GM23338 (cell line): Measurements from ENCODE around the gene NCOA6. TPM values are rescaled to one million over a fixed set of nuclear protein-coding genes. Genes with fewer than 3 reads are reported as not detected.

Source experiments
- ATAC-seq: fragments of 200-7000 bp; cut with Tn5 transposase; 3 replicates; pipeline ENCODE4 v1.9.1; 2020
- DNase-seq: peaks from one replicate; pipeline ENCODE4 v3.0.0-alpha.2; 2015; ENCODE audit warnings: low spot score
- H2AFZ ChIP-seq: fragments of 200-600 bp; sonication (generic); 2 replicates; pipeline ENCODE4 v1.8.0; 2016; ENCODE audit warnings: antibody characterized with exemption, mild to moderate bottlenecking, moderate library complexity
- H3F3A ChIP-seq: fragments of 200-600 bp; sonication (generic); replicated peaks from 2 replicates; pipeline ENCODE4 v1.8.0; 2017; ENCODE audit warnings: antibody characterized with exemption, mixed run types, low read depth
- H3K27ac ChIP-seq: fragments of 200-600 bp; sonication (generic); 2 replicates; pipeline ENCODE4 v1.6.1; 2016; ENCODE audit warnings: low read depth
- H3K27me3 ChIP-seq: fragments of 200-600 bp; sonication (generic); 2 replicates; pipeline ENCODE4 v1.8.0; 2016; ENCODE audit warnings: mild to moderate bottlenecking, mixed run types, moderate library complexity; ENCODE audit not compliant: insufficient read depth
- H3K36me3 ChIP-seq: fragments of 200-600 bp; sonication (generic); 2 replicates; pipeline ENCODE4 v1.8.0; 2016; ENCODE audit warnings: mild to moderate bottlenecking; ENCODE audit not compliant: insufficient read depth
- H3K4me1 ChIP-seq: fragments of 200-600 bp; sonication (generic); 2 replicates; pipeline ENCODE4 v1.8.0; 2016; ENCODE audit warnings: mild to moderate bottlenecking, moderate library complexity; ENCODE audit not compliant: insufficient read depth
- H3K4me2 ChIP-seq: fragments of 200-600 bp; sonication (generic); 2 replicates; pipeline ENCODE4 v1.7.1; 2017; ENCODE audit warnings: mixed run types
- H3K4me3 ChIP-seq: fragments of 200-600 bp; sonication (generic); 2 replicates; pipeline ENCODE4 v1.6.1; 2016; ENCODE audit warnings: mixed run types
- H3K79me2 ChIP-seq: fragments of 200-600 bp; sonication (generic); replicated peaks from 2 replicates; pipeline ENCODE4 v1.8.0; 2017; ENCODE audit warnings: mild to moderate bottlenecking; ENCODE audit not compliant: insufficient read depth
- H3K9me2 ChIP-seq: fragments of 200-600 bp; sonication (generic); 2 replicates; pipeline ENCODE4 v1.8.0; 2017; ENCODE audit not compliant: insufficient read depth
- H4K20me1 ChIP-seq: fragments of 200-600 bp; sonication (generic); replicated peaks from 2 replicates; pipeline ENCODE4 v1.8.0; 2017; ENCODE audit warnings: mild to moderate bottlenecking; ENCODE audit not compliant: insufficient read depth
- H3K27ac Mint-ChIP-seq: 2 replicates; pipeline ENCODE4 v1.8.0; 2020; ENCODE audit warnings: inconsistent platforms, mild to moderate bottlenecking, moderate library complexity, mixed read lengths
- H3K27me3 Mint-ChIP-seq: 3 replicates; pipeline ENCODE4 v1.8.0; 2022; ENCODE audit warnings: low read depth, mild to moderate bottlenecking, moderate library complexity, mixed read lengths, inconsistent platforms; ENCODE audit not compliant: insufficient read depth, poor library complexity
- H3K36me3 Mint-ChIP-seq: 3 replicates; pipeline ENCODE4 v1.8.0; 2021; ENCODE audit warnings: low read depth, mild to moderate bottlenecking, inconsistent platforms, moderate library complexity, mixed read lengths
- H3K4me1 Mint-ChIP-seq: 3 replicates; pipeline ENCODE4 v1.8.0; 2020; ENCODE audit warnings: mild to moderate bottlenecking, inconsistent platforms, mixed read lengths
- H3K4me3 Mint-ChIP-seq: 3 replicates; pipeline ENCODE4 v1.8.0; 2021; ENCODE audit warnings: moderate library complexity, mild to moderate bottlenecking, inconsistent platforms, mixed read lengths
- H3K9me3 Mint-ChIP-seq: 3 replicates; pipeline ENCODE4 v1.8.0; 2020; ENCODE audit warnings: moderate library complexity, mild to moderate bottlenecking, inconsistent platforms, mixed read lengths
- CREB1 ChIP-seq: fragments of 250-450 bp; sonication (Bioruptor Pico); IDR thresholded peaks from 2 replicates; pipeline ENCODE4 v1.5.0; 2020; ENCODE audit warnings: low read depth, mild to moderate bottlenecking, moderate library complexity
- CTCF ChIP-seq, 2 experiments: fragments of 200-600 bp in 1 of 2; sonication (generic) in 1 of 2; conservative IDR thresholded peaks; 2 replicates each; pipeline versions ENCODE4 v1.5.1 to v1.6.1; 2016 to 2017; ENCODE audit warnings: antibody characterized with exemption in 2 of 2, low read depth in 2 of 2, mild to moderate bottlenecking in 2 of 2, moderate library complexity in 1 of 2
- ETS1 ChIP-seq: IDR thresholded peaks from 2 replicates; pipeline ENCODE4 v1.6.1; 2016; ENCODE audit warnings: antibody characterized with exemption
- EZH2 ChIP-seq: fragments of 200-600 bp; sonication (generic); IDR thresholded peaks from one replicate; pipeline ENCODE4 v1.8.0; 2017; ENCODE audit warnings: antibody characterized with exemption, mild to moderate bottlenecking, low read depth; ENCODE audit not compliant: unreplicated experiment
- JUNB ChIP-seq: IDR thresholded peaks from one replicate; pipeline ENCODE4 v1.6.1; 2016; ENCODE audit warnings: antibody characterized with exemption; ENCODE audit not compliant: unreplicated experiment
- NANOG ChIP-seq: IDR thresholded peaks from 2 replicates; pipeline ENCODE4 v1.6.1; 2016; ENCODE audit warnings: antibody characterized with exemption, borderline replicate concordance
- POLR2AphosphoS5 ChIP-seq: IDR thresholded peaks from 2 replicates; pipeline ENCODE4 v1.6.1; 2016; ENCODE audit warnings: antibody characterized with exemption, low read depth
- REST ChIP-seq: IDR thresholded peaks from one replicate; pipeline ENCODE4 v1.6.1; 2018; ENCODE audit warnings: antibody characterized with exemption; ENCODE audit not compliant: unreplicated experiment
- STAT1 ChIP-seq: IDR thresholded peaks from one replicate; pipeline ENCODE4 v1.6.1; 2016; ENCODE audit warnings: antibody characterized with exemption; ENCODE audit not compliant: unreplicated experiment
- ZNF462 ChIP-seq: fragments of 250-450 bp; sonication (Bioruptor Pico); IDR thresholded peaks from 2 replicates; pipeline ENCODE4 v1.5.0; 2020; ENCODE audit warnings: mild to moderate bottlenecking, moderate library complexity
- polyA plus RNA-seq: library from polyadenylated mRNA; unstranded; fragments of >200 nt; fragmentation: Nextera tagmentation; extraction: Ambion mirVana; gene quantifications from 2 replicates; pipeline ENCODE4 v1.2.1, GENCODE V29; 2016
- total RNA-seq: library from RNA; depleted of rRNA; stranded (reverse); fragments of >200 nt; shearing (Covaris generic); gene quantifications from 2 replicates; pipeline ENCODE4 v1.2.3, GENCODE V29; 2014

The NCOA6 gene
- total and polyA plus RNA-seq, 2 experiments from 2014 or later, result 10.6 to 17.4 TPM

GRCh38 chr20:34689486-34689885, 136.0 kb downstream of the NCOA6 start (continued):
- TF ChIP-seq REST, result no peak
- no peak for TF ChIP-seq POLR2AphosphoS5
- no peak for TF ChIP-seq STAT1
- no peak for TF ChIP-seq ETS1
- TF ChIP-seq CREB1 (CRISPR knock-in tag), result no peak

- Histone ChIP-seq H3K4me1 (no peaks in the 10 kb centered on the region), H3K9me2 (no peaks in the 10 kb centered on the region), H3K79me2 (no peaks in the 10 kb centered on the region), H3K27me3 (no peaks in the 10 kb centered on the region), H3K27ac (no peak overlapping the region), H2AFZ (no peak overlapping the region), H3K36me3 (no peaks in the 10 kb centered on the region), H4K20me1 (no peaks in the 10 kb centered on the region), H3K4me2 (no peak overlapping the region), H3K4me3 (no peak overlapping the region), H3F3A (no peaks in the 10 kb centered on the region)
- H3K27ac Mint-ChIP-seq, result no peak overlapping the region
- DNase-seq (no peak), ATAC-seq (no peak)
- no peak overlapping the region for H3K4me3 Mint-ChIP-seq
- no peaks in the 10 kb centered on the region for H3K36me3 Mint-ChIP-seq
- no peaks in the 10 kb centered on the region for H3K9me3 Mint-ChIP-seq
- no peaks in the 10 kb centered on the region for H3K4me1 Mint-ChIP-seq
- peaks cover 9% of the 10 kb centered on the region for H3K27me3 Mint-ChIP-seq
- TF ChIP-seq CREB1 (CRISPR knock-in tag), result no peak
- TF ChIP-seq CTCF (conservative IDR thresholded peaks at IDR 0.05; ENCODE audit: low read depth in 2 of 2), result no peak
- TF ChIP-seq ZNF462 (CRISPR knock-in tag), result no peak
- TF ChIP-seq NANOG, result no peak
- TF ChIP-seq EZH2, result no peak
- no peak for TF ChIP-seq JUNB
Measured at GRCh38 chr20:34683667-34684066, 141.8 kb downstream of the NCOA6 start.
